Measurements from ENCODE around the gene CMBL.

CMBL gene

GRCh38 chr5:10232386-10232785 is 75.3 kb downstream of the CMBL start:
- TF ChIP-seq, protein P1, sequence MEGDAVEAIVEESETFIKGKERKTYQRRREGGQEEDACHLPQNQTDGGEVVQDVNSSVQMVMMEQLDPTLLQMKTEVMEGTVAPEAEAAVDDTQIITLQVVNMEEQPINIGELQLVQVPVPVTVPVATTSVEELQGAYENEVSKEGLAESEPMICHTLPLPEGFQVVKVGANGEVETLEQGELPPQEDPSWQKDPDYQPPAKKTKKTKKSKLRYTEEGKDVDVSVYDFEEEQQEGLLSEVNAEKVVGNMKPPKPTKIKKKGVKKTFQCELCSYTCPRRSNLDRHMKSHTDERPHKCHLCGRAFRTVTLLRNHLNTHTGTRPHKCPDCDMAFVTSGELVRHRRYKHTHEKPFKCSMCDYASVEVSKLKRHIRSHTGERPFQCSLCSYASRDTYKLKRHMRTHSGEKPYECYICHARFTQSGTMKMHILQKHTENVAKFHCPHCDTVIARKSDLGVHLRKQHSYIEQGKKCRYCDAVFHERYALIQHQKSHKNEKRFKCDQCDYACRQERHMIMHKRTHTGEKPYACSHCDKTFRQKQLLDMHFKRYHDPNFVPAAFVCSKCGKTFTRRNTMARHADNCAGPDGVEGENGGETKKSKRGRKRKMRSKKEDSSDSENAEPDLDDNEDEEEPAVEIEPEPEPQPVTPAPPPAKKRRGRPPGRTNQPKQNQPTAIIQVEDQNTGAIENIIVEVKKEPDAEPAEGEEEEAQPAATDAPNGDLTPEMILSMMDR (IDR thresholded peaks at IDR 0.05; ENCODE audit: insufficient read depth, low read length, poor library complexity, severe bottlenecking): no peak
- no peak for DNase-seq (ENCODE audit: extremely low read depth, insufficient read length)
- Histone ChIP-seq H3K36me3 (ENCODE audit: control insufficient read depth, insufficient read depth, low read length) (peaks cover 8% of the 10 kb centered on the region), H3K27me3 (replicated peaks; ENCODE audit: control insufficient read depth, insufficient read depth, low read length) (no peaks in the 10 kb centered on the region), H3K4me3 (replicated peaks; ENCODE audit: low read depth, low read length) (no peak overlapping the region)

DNA sequence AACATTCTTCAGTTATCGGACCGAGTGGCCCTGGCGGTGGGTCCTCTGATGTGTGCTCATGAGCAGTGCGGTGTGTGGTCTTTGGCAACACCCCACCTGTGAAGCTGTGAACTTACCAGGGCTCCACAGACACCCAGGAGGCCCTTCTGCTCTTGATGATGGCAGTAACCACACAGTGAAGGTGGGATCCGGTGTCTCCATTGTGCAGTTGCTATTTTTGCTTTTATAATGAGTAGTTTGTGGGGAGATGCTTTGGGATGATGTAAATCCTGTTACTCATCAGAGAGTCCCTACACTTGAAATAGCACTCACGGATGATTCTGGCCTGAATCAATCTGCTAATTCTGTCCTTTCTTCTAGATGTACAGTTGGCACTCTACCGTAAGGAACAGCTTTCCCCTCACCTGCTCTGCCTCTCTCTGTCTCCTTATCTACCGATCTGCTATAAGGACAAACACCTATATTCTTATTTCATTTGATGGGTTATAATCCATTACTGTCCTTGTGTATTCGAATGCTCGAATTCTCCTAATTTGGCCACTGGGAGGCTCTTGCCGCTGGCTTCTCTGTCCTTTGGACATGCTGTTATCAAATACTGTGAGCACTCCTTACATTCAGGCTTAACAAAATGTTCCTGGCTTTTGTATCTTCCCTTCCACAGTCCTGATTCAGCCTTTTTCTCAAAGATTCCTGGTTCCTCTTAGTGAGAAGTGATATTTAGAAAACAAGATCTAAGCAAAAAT is 78.2 kb downstream of the CMBL start:
- no peak for DNase-seq (ENCODE audit: extremely low read depth, insufficient read length)
- Histone ChIP-seq H3K27me3 (replicated peaks; ENCODE audit: control insufficient read depth, insufficient read depth, low read length) (no peaks in the 10 kb centered on the region), H3K4me3 (replicated peaks; ENCODE audit: low read depth, low read length) (no peak overlapping the region), H3K36me3 (ENCODE audit: control insufficient read depth, insufficient read depth, low read length) (peaks cover 8% of the 10 kb centered on the region)
- TF ChIP-seq, protein P1 (IDR thresholded peaks at IDR 0.05; ENCODE audit: insufficient read depth, low read length, poor library complexity, severe bottlenecking): no peak

GRCh38 chr5:10228288-10228687 is 79.4 kb downstream of the CMBL start:
- Histone ChIP-seq H3K4me3 (replicated peaks; ENCODE audit: low read depth, low read length) (no peak overlapping the region), H3K36me3 (ENCODE audit: control insufficient read depth, insufficient read depth, low read length) (peaks cover 8% of the 10 kb centered on the region), H3K27me3 (replicated peaks; ENCODE audit: control insufficient read depth, insufficient read depth, low read length) (no peaks in the 10 kb centered on the region)
- TF ChIP-seq, protein P1 (IDR thresholded peaks at IDR 0.05; ENCODE audit: insufficient read depth, low read length, poor library complexity, severe bottlenecking): no peak
- no peak for DNase-seq (ENCODE audit: extremely low read depth, insufficient read length)
